Glutamatergic neuron (in vitro differentiated cells): ENCODE results near the gene GCLM. TPM values are rescaled to one million over a fixed set of nuclear protein-coding genes. Genes with fewer than 3 reads are reported as not detected.
"Not testable (repeated sequence)": the region's sequence is repeated elsewhere in the genome, so short reads cannot be mapped to it uniquely, and the experiment has no call there.

Source experiments
- DNase-seq: peaks from one replicate; pipeline ENCODE4 v3.0.0; 2022
- H3K27ac Mint-ChIP-seq: one replicate; pipeline ENCODE4 v1.8.0; 2020; ENCODE audit warnings: mild to moderate bottlenecking, mixed read lengths, inconsistent platforms; ENCODE audit not compliant: unreplicated experiment
- H3K27me3 Mint-ChIP-seq: one replicate; pipeline ENCODE4 v1.8.0; 2020; ENCODE audit warnings: mild to moderate bottlenecking, moderate library complexity, mixed read lengths, inconsistent platforms; ENCODE audit not compliant: unreplicated experiment
- H3K36me3 Mint-ChIP-seq: one replicate; pipeline ENCODE4 v1.8.0; 2020; ENCODE audit warnings: mild to moderate bottlenecking, mixed read lengths, inconsistent platforms; ENCODE audit not compliant: unreplicated experiment
- H3K4me1 Mint-ChIP-seq: one replicate; pipeline ENCODE4 v1.8.0; 2020; ENCODE audit warnings: mild to moderate bottlenecking, low read depth, mixed read lengths, inconsistent platforms; ENCODE audit not compliant: unreplicated experiment
- H3K4me3 Mint-ChIP-seq: one replicate; pipeline ENCODE4 v1.8.0; 2020; ENCODE audit warnings: mild to moderate bottlenecking, mixed read lengths, inconsistent platforms; ENCODE audit not compliant: unreplicated experiment
- H3K9me3 Mint-ChIP-seq: one replicate; pipeline ENCODE4 v1.8.0; 2020; ENCODE audit warnings: mild to moderate bottlenecking, moderate library complexity, mixed read lengths, inconsistent platforms; ENCODE audit not compliant: unreplicated experiment
- CTCF ChIP-seq: fragments of 200-600 bp; sonication (generic); IDR thresholded peaks from one replicate; pipeline ENCODE4 v1.5.0; 2021; ENCODE audit not compliant: partially characterized antibody, unreplicated experiment
- total RNA-seq: library from RNA; stranded (reverse); fragmentation: NEBNext Ultra II Directional; extraction: Animal tissue kit (Norgen Biotek cat#: 25700); gene quantifications from one replicate; pipeline ENCODE4 v1.2.1, GENCODE V29; 2021; ENCODE audit not compliant: unreplicated experiment

Gene GCLM
- total RNA-seq, 1 donor from 2014 or later = 14.9 TPM

GRCh38 chr1:93876244-93876643 is 33.0 kb downstream of the GCLM start:
- Mint-ChIP-seq H3K27ac (no peak overlapping the region), H3K27me3 (no peaks in the 10 kb centered on the region), H3K9me3 (peaks cover 3% of the 10 kb centered on the region), H3K4me1 (peaks cover 9% of the 10 kb centered on the region), H3K4me3 (peak overlapping the region; percentile 35), H3K36me3 (no peaks in the 10 kb centered on the region)
- DNase-seq = no peak
- no peak for TF ChIP-seq CTCF

GRCh38 chr1:93874025-93874651 is 35.1 kb downstream of the GCLM start:
- TF ChIP-seq CTCF = peak; percentile 49
- no peaks in the 10 kb centered on the region for H3K36me3 Mint-ChIP-seq
- no peak for DNase-seq
- H3K27me3 Mint-ChIP-seq = no peaks in the 10 kb centered on the region
- peak overlapping the region; percentile 8 for H3K4me3 Mint-ChIP-seq
- peaks cover 3% of the 10 kb centered on the region for H3K9me3 Mint-ChIP-seq
- H3K27ac Mint-ChIP-seq = peak overlapping the region; percentile 34
- peaks cover 4% of the 10 kb centered on the region for H3K4me1 Mint-ChIP-seq

GRCh38 chr1:93871366-93871765 is 37.9 kb downstream of the GCLM start:
- no peak overlapping the region for H3K27ac Mint-ChIP-seq
- no peaks in the 10 kb centered on the region for H3K36me3 Mint-ChIP-seq
- TF ChIP-seq CTCF = no peak
- H3K4me3 Mint-ChIP-seq = no peak overlapping the region
- peaks cover 4% of the 10 kb centered on the region for H3K4me1 Mint-ChIP-seq
- no peak for DNase-seq
- no peaks in the 10 kb centered on the region for H3K27me3 Mint-ChIP-seq
- H3K9me3 Mint-ChIP-seq = peaks cover 1% of the 10 kb centered on the region

GRCh38 chr1:93869653-93870052 is 39.6 kb downstream of the GCLM start:
- H3K4me1 Mint-ChIP-seq = peaks cover 4% of the 10 kb centered on the region
- no peak for DNase-seq
- no peaks in the 10 kb centered on the region for H3K36me3 Mint-ChIP-seq
- H3K27me3 Mint-ChIP-seq = no peaks in the 10 kb centered on the region
- H3K27ac Mint-ChIP-seq = no peak overlapping the region
- H3K4me3 Mint-ChIP-seq = no peak overlapping the region
- TF ChIP-seq CTCF = no peak
- H3K9me3 Mint-ChIP-seq = peaks cover 1% of the 10 kb centered on the region

GRCh38 chr1:93868492-93868891 is 40.7 kb downstream of the GCLM start:
- not testable (repeated sequence) for H3K36me3 Mint-ChIP-seq, H3K27me3 Mint-ChIP-seq, H3K27ac Mint-ChIP-seq, H3K4me3 Mint-ChIP-seq, DNase-seq, H3K9me3 Mint-ChIP-seq, H3K4me1 Mint-ChIP-seq
